OCI-LY1 (cell line): Measurements from ENCODE around the gene TXNRD2.
A peak's percentile ranks its signal among the peaks of the same experiment; 100 is the strongest.

Experiments used
- H2AFZ ChIP-seq: fragments of 200-600 bp; sonication (generic), shearing (Covaris generic); 2 replicates; pipeline ENCODE4 v1.6.0; 2014; ENCODE audit warnings: antibody characterized with exemption, mild to moderate bottlenecking, low read length
- H3F3A ChIP-seq: fragments of 200-600 bp; sonication (generic), shearing (Covaris generic); 2 replicates; pipeline ENCODE4 v1.6.0; 2014; ENCODE audit warnings: mild to moderate bottlenecking, antibody characterized with exemption, low read length, moderate library complexity; ENCODE audit not compliant: insufficient read depth
- H3K27ac ChIP-seq: fragments of 200-600 bp; sonication (generic); 2 replicates; pipeline ENCODE4 v1.5.1; 2014; ENCODE audit warnings: low read length, mixed run types, mild to moderate bottlenecking, low read depth; ENCODE audit not compliant: poor library complexity, severe bottlenecking
- H3K27me3 ChIP-seq: fragments of 200-600 bp; sonication (generic); 2 replicates; pipeline ENCODE4 v1.6.0; 2014; ENCODE audit warnings: antibody characterized with exemption, mild to moderate bottlenecking, low read length, moderate library complexity; ENCODE audit not compliant: insufficient read depth
- H3K36me3 ChIP-seq: fragments of 200-600 bp; sonication (generic); 2 replicates; pipeline ENCODE4 v1.6.1; 2014; ENCODE audit warnings: mild to moderate bottlenecking, antibody characterized with exemption, low read length, moderate library complexity, mixed read lengths; ENCODE audit not compliant: insufficient read depth
- H3K4me1 ChIP-seq: fragments of 200-600 bp; sonication (generic); 2 replicates; pipeline ENCODE4 v1.5.1; 2014; ENCODE audit warnings: mild to moderate bottlenecking, low read length, moderate library complexity; ENCODE audit not compliant: insufficient read depth, severe bottlenecking
- H3K4me2 ChIP-seq: fragments of 200-600 bp; sonication (generic), shearing (Covaris generic); 2 replicates; pipeline ENCODE4 v1.6.1; 2014; ENCODE audit warnings: low read length
- H3K4me3 ChIP-seq: fragments of 200-600 bp; sonication (generic); 2 replicates; pipeline ENCODE4 v1.5.1; 2014; ENCODE audit warnings: low read length, low read depth, mild to moderate bottlenecking, mixed read lengths; ENCODE audit not compliant: poor library complexity, severe bottlenecking
- H3K79me2 ChIP-seq: fragments of 200-600 bp; shearing (Covaris generic); 2 replicates; pipeline ENCODE4 v1.6.1; 2016; ENCODE audit warnings: mixed run types, low read length, mixed read lengths; ENCODE audit not compliant: insufficient read depth
- H3K9ac ChIP-seq: fragments of 200-600 bp; sonication (generic), shearing (Covaris generic); 2 replicates; pipeline ENCODE4 v1.6.1; 2014; ENCODE audit warnings: mild to moderate bottlenecking, low read length, mixed read lengths
- H3K9me2 ChIP-seq: fragments of 200-600 bp; sonication (generic), shearing (Covaris generic); 2 replicates; pipeline ENCODE4 v1.6.1; 2014; ENCODE audit warnings: low read depth, mild to moderate bottlenecking, low read length, mixed read lengths
- H3K9me3 ChIP-seq: fragments of 200-600 bp; shearing (Covaris generic); 2 replicates; pipeline ENCODE4 v1.6.1; 2014; ENCODE audit warnings: low read length, mixed read lengths
- H4K20me1 ChIP-seq: fragments of 200-600 bp; sonication (generic), shearing (Covaris generic); 2 replicates; pipeline ENCODE4 v1.6.0; 2016; ENCODE audit warnings: mild to moderate bottlenecking, low read length; ENCODE audit not compliant: insufficient read depth
- CTCF ChIP-seq: fragments of 200-600 bp; sonication (generic), shearing (Covaris generic); IDR thresholded peaks from 2 replicates; pipeline ENCODE4 v1.5.1; 2017; ENCODE audit warnings: mild to moderate bottlenecking, antibody characterized with exemption, low read length, moderate library complexity, mixed read lengths
- EZH2 ChIP-seq: fragments of 200-600 bp; sonication (generic), shearing (Covaris generic); IDR thresholded peaks from 2 replicates; pipeline ENCODE4 v1.8.0; 2017; ENCODE audit warnings: borderline replicate concordance, mixed run types, mild to moderate bottlenecking, antibody characterized with exemption, low read length, moderate library complexity, mixed read lengths

The TXNRD2 gene

GRCh38 chr22:19847345-19847632 is 94.3 kb downstream of the TXNRD2 start:
- Histone ChIP-seq H3K9me2 (no peaks in the 10 kb centered on the region), H3K9me3 (no peaks in the 10 kb centered on the region), H3K4me1 (peaks cover 21% of the 10 kb centered on the region), H3K4me3 (no peak overlapping the region), H3K36me3 (peaks cover 32% of the 10 kb centered on the region; the same call in 1 of the 2 replicates), H3K27me3 (no peaks in the 10 kb centered on the region), H3K9ac (no peak overlapping the region), H3F3A (no peaks in the 10 kb centered on the region), H3K27ac (no peak overlapping the region), H3K79me2 (no peaks in the 10 kb centered on the region), H4K20me1 (no peaks in the 10 kb centered on the region), H2AFZ (no peak overlapping the region), H3K4me2 (no peak overlapping the region)
- TF ChIP-seq EZH2: no peak
- TF ChIP-seq CTCF: no peak

DNA sequence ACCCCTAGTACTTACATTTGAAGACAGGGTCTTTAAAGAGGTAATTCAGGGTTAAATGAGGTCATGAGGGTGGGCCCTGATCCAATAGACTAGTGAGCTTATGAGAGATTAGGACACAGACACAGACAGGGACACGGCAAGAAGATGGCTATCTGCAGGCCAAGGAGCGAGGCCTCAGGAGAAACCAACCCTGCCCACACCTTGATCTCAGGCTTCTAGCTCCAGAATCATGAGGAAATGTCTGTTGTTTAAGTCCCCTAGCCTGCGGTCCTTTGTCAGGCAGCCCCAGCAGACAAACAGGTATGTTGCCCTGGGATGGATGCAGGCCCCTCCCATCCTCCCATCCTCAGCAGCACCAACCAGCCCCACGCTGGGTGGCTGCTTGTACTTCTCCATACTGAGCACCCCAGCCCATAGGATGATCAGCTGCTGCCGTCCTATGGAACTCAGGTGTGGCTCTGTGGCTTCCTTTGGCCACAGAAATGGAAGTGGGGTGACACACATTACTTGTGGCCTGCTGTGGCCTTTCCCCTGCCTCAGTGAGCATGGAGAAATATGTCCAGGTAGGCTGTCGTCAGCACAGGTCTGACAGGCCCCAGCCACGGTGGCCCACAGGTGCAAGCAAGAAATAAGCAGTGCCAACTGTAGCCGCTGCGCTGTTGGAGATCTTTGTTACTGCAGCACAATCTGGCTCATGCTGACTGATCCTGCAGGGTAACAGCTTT is 94.8 kb downstream of the TXNRD2 start:
- TF ChIP-seq CTCF: no peak
- TF ChIP-seq EZH2: no peak
- Histone ChIP-seq H3K9ac (no peak overlapping the region), H3K4me2 (no peak overlapping the region), H3K36me3 (peaks cover 27% of the 10 kb centered on the region; the same call in 1 of the 2 replicates), H3K79me2 (no peaks in the 10 kb centered on the region), H2AFZ (no peak overlapping the region), H4K20me1 (no peaks in the 10 kb centered on the region), H3K9me2 (no peaks in the 10 kb centered on the region), H3K4me1 (peaks cover 26% of the 10 kb centered on the region), H3K9me3 (no peaks in the 10 kb centered on the region), H3K4me3 (no peak overlapping the region), H3K27ac (no peak overlapping the region), H3K27me3 (no peaks in the 10 kb centered on the region), H3F3A (no peaks in the 10 kb centered on the region)

GRCh38 chr22:19845054-19845722 is 96.4 kb downstream of the TXNRD2 start:
- H3K36me3 ChIP-seq: peaks cover 11% of the 10 kb centered on the region; the same call in 1 of the 2 replicates
- H3K4me3 ChIP-seq: no peak overlapping the region
- no peaks in the 10 kb centered on the region for H3F3A ChIP-seq
- H3K9me3 ChIP-seq: no peaks in the 10 kb centered on the region
- H3K27ac ChIP-seq: no peak overlapping the region
- H4K20me1 ChIP-seq: no peaks in the 10 kb centered on the region
- H3K79me2 ChIP-seq: no peaks in the 10 kb centered on the region
- H3K4me1 ChIP-seq: peaks cover 32% of the 10 kb centered on the region
- no peaks in the 10 kb centered on the region for H3K27me3 ChIP-seq
- H2AFZ ChIP-seq: no peak overlapping the region
- no peaks in the 10 kb centered on the region for H3K9me2 ChIP-seq
- H3K4me2 ChIP-seq: peak overlapping the region; percentile 11; the same call in 1 of the 2 replicates
- TF ChIP-seq EZH2 (no peak), CTCF (no peak)
- no peak overlapping the region; the same call in 1 of the 2 replicates for H3K9ac ChIP-seq
